Liver (tissue), 3 donors: ENCODE measurements around the gene POU2AF3.

ENCODE experiments used
- EGR1 ChIP-seq, 2 donors: IDR thresholded peaks; 2 replicates each; pipeline ENCODE4 v1.6.1; 2016 to 2018; ENCODE audit warnings: antibody characterized with exemption in 2 of 2, low read depth in 2 of 2
- GABPA ChIP-seq, 2 donors: IDR thresholded peaks in 1 of 2; conservative IDR thresholded peaks in 1 of 2; 2 replicates each; pipeline ENCODE4 v1.6.1; 2016; ENCODE audit warnings: antibody characterized with exemption in 2 of 2, mild to moderate bottlenecking in 1 of 2, moderate library complexity in 1 of 2
- JUND ChIP-seq, 2 donors: IDR thresholded peaks; 2 replicates each; pipeline ENCODE4 v1.6.1; 2016; ENCODE audit warnings: antibody characterized with exemption in 2 of 2
- RAD21 ChIP-seq, 2 donors: IDR thresholded peaks; 2 replicates each; pipeline ENCODE4 v1.6.1; 2016; ENCODE audit warnings: antibody characterized with exemption in 2 of 2, mild to moderate bottlenecking in 2 of 2
- RXRA ChIP-seq, 2 donors: IDR thresholded peaks; 2 replicates each; pipeline ENCODE4 v1.6.1; 2017 to 2018; ENCODE audit warnings: antibody characterized with exemption in 2 of 2, mild to moderate bottlenecking in 1 of 2
- TAF1 ChIP-seq: conservative IDR thresholded peaks from 2 replicates; pipeline ENCODE4 v1.6.1; 2016; ENCODE audit warnings: antibody characterized with exemption, mild to moderate bottlenecking
- YY1 ChIP-seq: IDR thresholded peaks from 2 replicates; pipeline ENCODE4 v1.6.1; 2016; ENCODE audit warnings: antibody characterized with exemption, mild to moderate bottlenecking
- TF ChIP-seq, protein P1 (sequence below): fragments of 150-350 bp; IDR thresholded peaks from 2 replicates; pipeline ENCODE4 v1.5.1; 2017; ENCODE audit warnings: improper control_type of control experiment, low read depth, low read length; ENCODE audit not compliant: missing input control
- donor health status: healthy.
- donor health status: healthy.

DNA sequence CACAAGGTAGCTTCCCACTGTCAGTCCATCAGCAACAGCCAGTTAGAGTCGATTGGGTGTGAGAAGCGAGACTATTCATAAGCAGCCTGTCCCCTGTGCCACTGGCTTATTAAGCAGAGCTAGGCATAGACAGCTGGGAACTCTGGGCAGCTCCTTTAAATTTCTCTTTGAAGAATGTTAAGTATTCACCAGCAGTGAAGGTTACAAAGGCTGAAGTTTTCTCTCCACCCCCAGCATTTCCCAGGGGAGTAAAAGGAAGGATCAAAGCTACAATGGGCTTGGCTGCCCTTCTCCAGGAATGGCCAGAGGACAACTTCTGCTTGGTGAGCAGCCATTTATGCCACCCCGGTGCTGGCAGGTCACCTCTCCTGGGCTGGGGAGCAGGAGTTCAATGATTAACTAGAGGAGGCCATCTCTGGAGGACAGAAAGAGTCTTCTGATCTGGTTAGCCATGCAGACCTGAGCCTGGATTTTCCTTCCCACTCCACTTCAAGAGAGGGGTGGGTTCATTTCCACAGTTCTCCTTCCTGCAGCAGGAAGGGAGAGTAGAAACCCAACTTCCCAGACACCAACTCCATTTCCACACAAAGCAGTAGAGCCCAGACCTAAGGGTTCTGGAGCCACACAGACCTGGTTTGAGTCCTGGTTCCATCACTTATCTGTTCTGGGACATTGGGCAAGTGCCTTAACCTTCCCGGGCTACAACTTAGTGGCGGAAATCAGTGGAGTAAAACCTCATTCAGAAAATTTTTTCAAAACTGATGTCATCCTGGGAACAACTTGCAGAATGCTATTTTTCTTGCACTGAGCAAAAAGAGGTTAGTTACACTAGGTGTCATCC lies 22.6 kb downstream of the POU2AF3 start:
- TF ChIP-seq RXRA (IDR thresholded peaks at IDR 0.05) (peak; percentile 55 to 62), TAF1 (no peak), GABPA (IDR thresholded peaks at IDR 0.05 in 1 of 2, conservative IDR thresholded peaks at IDR 0.05 in 1 of 2) (peak in 1 of 2 donors; percentile 28), YY1 (peak; percentile 94), EGR1 (IDR thresholded peaks at IDR 0.05; ENCODE audit: low read depth in 2 of 2) (no peak), JUND (IDR thresholded peaks at IDR 0.05) (no peak), RAD21 (IDR thresholded peaks at IDR 0.05) (peak in 1 of 2 donors; percentile 31)
- TF ChIP-seq, protein P1, sequence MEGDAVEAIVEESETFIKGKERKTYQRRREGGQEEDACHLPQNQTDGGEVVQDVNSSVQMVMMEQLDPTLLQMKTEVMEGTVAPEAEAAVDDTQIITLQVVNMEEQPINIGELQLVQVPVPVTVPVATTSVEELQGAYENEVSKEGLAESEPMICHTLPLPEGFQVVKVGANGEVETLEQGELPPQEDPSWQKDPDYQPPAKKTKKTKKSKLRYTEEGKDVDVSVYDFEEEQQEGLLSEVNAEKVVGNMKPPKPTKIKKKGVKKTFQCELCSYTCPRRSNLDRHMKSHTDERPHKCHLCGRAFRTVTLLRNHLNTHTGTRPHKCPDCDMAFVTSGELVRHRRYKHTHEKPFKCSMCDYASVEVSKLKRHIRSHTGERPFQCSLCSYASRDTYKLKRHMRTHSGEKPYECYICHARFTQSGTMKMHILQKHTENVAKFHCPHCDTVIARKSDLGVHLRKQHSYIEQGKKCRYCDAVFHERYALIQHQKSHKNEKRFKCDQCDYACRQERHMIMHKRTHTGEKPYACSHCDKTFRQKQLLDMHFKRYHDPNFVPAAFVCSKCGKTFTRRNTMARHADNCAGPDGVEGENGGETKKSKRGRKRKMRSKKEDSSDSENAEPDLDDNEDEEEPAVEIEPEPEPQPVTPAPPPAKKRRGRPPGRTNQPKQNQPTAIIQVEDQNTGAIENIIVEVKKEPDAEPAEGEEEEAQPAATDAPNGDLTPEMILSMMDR, result no peak
